NCI-H2107 treated with DMSO at 0.1 percent for 48 hours (cell line): ENCODE results near the gene STIM2.
A peak's percentile ranks its signal among the peaks of the same experiment; 100 is the strongest.
"Not testable (repeated sequence)": the region's sequence is repeated elsewhere in the genome, so short reads cannot be mapped to it uniquely, and the experiment has no call there.

Source experiments
- DNase-seq: peaks from one replicate; lab custom pipeline; 2025; ENCODE audit not compliant: unreplicated experiment; lab: John Stamatoyannopoulos, UW

The STIM2 gene

GRCh38 chr4:26860157-26860921 is at the start of gene STIM2:
Gene STIM2, plus strand, starts transcription at chr4:26860841.
- peak; percentile 79 for DNase-seq

GRCh38 chr4:26811571-26811970 is 49.1 kb upstream of the STIM2 start:
- not testable (repeated sequence) for DNase-seq

GRCh38 chr4:26812049-26812714 is 48.5 kb upstream of the STIM2 start:
- DNase-seq, result no peak

GRCh38 chr4:26813698-26814097 is 46.9 kb upstream of the STIM2 start:
- no peak for DNase-seq

GRCh38 chr4:26815199-26815598 is 45.4 kb upstream of the STIM2 start:
- DNase-seq, result no peak

GRCh38 chr4:26815706-26816105 is 44.9 kb upstream of the STIM2 start:
- DNase-seq, result no peak

- no peak for DNase-seq
These were observed 41.6 kb upstream of the STIM2 start for GRCh38 chr4:26819026-26819425.

GRCh38 chr4:26819478-26820095 is 41.1 kb upstream of the STIM2 start:
- DNase-seq, result no peak

GRCh38 chr4:26820346-26820745 is 40.3 kb upstream of the STIM2 start:
- no peak for DNase-seq

- no peak for DNase-seq
These were observed 39.6 kb upstream of the STIM2 start for GRCh38 chr4:26821031-26821430.

GRCh38 chr4:26821677-26822503 is 38.8 kb upstream of the STIM2 start:
- DNase-seq, result no peak

GRCh38 chr4:26822546-26822945 is 38.1 kb upstream of the STIM2 start:
- DNase-seq, result no peak

GRCh38 chr4:26822974-26823373 is 37.7 kb upstream of the STIM2 start:
- DNase-seq, result not testable (repeated sequence)

GRCh38 chr4:26823583-26823982 is 37.1 kb upstream of the STIM2 start:
- no peak for DNase-seq

- DNase-seq, result no peak
These were observed 36.0 kb upstream of the STIM2 start for GRCh38 chr4:26824667-26825066.

GRCh38 chr4:26826721-26827120 is 33.9 kb upstream of the STIM2 start:
- no peak for DNase-seq

- not testable (repeated sequence) for DNase-seq
These were observed 33.3 kb upstream of the STIM2 start for GRCh38 chr4:26827336-26827735.

GRCh38 chr4:26827798-26828197 is 32.8 kb upstream of the STIM2 start:
- DNase-seq, result no peak

- DNase-seq, result no peak
These were observed 31.6 kb upstream of the STIM2 start for GRCh38 chr4:26829018-26829417.

GRCh38 chr4:26830033-26830432 is 30.6 kb upstream of the STIM2 start:
- DNase-seq, result no peak

GRCh38 chr4:26830701-26831100 is 29.9 kb upstream of the STIM2 start:
- DNase-seq, result no peak
